GM19468 (cell line): ENCODE data around the gene PHC2.

ENCODE experiments used
- ATAC-seq: cut with Tn5 transposase; IDR thresholded peaks from one replicate; pipeline ENCODE4 v1.9.1; 2021; ENCODE audit warnings: mild to moderate bottlenecking, moderate library complexity, moderate number of reproducible peaks; ENCODE audit not compliant: unreplicated experiment; ENCODE audit errors: extremely low read depth

Gene PHC2

DNA sequence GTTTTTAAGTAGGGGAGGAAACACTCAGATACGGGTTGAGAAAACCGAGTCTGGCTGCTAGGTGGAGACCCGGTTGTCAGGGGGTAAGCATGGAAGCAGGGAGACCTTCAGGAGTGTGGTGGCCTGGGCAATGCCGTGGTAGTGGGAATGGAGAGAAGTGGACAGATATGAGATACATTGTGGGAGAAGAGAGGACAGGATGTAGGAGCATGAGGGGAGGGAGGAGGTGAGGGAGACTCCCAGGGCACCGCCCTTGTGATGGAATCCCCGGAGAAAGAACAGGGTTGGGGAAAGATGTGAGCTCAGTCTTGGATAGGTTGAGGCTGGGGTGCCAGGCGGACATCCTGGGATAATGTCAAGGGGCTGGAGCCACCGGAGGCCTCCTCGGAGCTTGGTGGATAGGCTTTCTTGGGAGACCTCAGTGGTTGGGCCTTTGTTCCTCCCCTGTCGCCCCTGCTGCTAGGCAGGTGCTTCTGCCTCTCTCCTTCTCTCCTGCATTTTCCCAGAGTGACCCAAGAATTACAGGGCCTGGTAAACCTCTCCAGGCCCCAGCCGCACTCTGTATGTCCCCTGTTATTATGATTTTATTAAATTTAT, 153.3 kb downstream of the PHC2 start:
- ATAC-seq: no peak

DNA sequence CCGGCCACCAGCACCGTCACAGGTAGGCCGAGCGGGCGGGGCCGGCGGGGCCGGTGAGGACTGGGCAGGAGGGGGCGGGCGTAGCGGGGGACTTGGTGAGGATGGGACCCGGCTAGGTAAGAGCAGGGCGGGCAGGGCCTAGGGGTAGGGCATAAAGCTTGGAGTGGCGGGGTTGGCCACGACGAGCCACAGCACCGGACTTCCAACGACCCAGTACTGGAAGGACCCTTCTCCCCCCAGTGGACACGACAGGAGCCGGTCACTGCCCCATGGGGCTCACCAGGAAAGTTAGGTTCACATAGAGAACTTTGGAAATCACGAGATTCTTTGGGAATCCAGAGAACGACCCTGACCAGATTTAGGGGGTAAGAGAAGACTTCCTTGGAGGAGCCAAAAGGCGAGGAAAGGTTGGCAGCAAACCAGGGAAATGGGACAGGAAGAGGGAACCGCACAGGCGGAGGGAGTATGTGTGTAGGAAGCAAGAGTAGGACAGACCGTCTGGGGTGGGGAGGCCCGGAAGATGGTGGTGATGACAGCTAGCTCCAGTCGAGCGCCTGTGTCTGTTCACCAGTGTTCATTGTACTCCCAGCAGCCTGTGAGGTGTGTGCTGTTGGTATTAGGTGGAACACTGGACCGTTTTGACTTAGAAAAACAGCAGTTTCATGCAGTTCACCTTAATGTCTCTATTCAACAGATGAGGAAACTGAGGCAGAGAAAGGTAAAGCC, 154.2 kb downstream of the PHC2 start:
- no peak for ATAC-seq

DNA sequence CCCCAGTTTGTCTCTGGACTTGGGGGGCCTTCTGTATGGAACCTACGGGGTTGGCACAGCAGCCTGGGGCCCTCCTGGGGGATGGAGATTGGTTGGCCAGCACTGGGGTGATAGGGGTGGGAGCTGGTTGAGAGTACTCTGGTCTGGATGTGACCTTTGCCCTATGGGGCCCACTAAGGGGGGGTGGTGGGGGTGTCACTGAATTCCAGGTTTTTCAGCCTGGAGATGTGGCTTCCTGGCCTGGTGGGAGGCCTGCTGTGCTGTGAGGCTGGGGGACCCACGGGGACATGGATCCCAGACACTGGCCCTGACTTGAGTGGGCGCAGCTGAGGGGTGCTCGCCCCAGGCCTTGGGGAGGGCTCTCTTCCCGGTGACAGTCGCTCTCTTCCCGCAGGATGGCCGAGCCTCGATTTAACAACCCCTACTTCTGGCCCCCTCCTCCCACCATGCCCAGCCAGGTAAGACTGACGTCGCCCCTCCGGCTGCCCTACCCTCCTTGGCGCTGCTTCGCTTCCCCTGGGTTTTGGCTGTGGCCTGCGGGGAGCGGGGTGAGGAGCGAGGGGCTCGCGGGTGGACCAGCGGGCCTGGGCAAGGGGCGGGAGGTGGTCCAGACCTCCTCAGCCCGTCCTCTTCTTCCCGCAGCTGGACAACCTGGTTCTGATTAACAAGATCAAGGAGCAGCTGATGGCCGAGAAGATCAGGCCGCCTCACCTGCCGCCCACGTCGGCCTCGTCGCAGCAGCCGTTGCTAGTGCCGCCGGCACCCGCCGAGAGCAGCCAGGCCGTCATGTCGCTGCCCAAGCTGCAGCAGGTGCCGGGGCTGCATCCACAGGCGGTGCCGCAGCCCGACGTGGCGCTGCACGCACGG, 155.0 kb downstream of the PHC2 start:
- ATAC-seq: no peak

DNA sequence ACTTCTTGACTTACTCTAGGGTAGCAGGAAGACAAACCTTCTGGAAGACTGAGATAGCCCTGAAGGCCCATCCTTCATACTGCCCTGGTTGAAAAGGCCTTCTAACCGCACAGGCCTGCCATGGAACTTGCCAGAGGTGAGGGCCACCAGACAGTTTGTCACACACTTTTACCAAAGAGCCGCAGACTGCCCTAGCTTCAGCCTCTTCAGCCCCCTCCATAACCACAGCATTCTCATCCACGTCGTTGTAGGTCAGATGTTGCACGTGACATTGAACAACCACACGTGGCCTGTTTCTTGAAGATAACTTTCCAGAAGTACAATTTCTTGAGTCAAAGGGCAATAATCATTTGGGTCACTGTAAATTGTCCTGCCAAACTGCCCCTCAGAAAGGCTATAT, 155.7 kb downstream of the PHC2 start:
- no peak for ATAC-seq

DNA sequence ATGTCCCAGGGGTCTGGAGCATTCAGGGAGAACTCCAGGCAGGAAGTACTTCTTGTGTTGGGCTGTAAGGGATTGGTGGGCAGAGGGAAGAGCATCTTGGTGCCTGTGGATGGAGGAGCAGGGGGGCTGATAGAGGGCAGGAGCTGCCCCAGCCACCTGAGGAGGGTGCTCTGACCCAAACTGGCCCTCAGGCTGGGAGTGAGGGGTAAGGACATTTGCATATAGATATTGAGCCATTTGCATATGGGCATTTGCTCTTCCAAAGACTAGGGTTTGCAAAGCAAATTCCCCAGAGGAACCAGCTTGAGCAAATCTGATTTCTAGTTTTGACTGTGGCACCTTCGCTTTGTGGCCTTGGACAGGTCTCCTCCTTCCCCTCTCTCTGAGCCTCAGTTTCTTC, 156.4 kb downstream of the PHC2 start:
- no peak for ATAC-seq

DNA sequence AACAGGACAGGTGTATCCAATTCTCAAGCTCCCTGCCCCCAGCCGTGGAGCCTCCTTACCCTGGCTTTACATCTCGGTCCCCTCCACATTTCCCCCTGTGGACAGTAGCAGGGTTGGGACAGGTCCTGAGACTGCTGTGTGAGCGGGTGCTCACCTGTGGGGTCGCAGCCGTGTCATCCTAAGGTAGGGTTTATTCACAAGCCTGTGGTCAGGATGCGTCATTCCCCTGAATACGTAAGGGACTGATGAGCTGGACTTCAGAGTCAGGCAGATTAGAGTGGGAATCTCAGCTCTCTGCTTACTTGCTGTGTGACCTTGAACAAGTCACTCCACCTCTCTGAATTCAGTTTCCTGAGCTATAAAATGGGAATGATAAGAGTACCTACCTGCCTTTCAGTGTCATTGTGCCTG, 156.9 kb downstream of the PHC2 start:
- ATAC-seq: no peak
